Measurements from ENCODE around the gene CDCA5.

DNA sequence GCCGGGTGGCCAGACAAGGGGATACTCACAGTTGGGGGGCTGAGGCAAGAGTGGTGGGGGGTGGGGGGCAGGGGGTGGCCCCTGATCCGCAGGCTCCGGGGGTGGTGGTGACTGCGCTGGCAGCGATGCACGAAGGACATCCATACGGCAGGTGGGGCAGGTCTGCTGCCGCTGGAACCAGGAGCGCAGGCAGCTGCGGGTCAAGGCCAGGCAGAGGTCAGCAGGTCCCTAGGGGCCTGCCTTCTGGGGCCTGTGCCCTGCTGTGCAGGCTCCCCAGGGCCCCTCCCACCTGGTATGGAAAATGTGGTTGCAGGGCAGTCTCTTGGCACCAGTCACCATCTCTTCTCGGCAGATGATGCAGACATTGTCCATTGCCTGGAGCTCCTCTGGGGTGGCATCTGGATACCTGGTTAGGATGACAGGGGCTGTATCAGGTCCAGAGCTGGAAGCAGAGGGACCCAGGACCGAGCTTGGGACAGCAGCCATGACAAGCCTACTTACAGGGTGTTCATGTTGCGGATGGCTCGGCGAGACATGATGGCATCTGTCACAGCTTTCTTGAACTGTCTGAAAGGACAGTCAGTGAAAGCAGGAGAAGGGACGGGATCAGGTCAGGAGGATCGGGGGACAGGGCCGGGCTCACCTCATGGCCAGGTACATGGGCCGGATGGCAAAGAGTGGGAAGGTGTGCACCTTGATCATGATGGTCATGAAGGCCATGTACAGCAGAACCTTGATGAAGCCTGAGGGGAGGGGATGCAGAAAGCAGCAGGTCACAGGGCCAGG is 47.0 kb upstream of the CDCA5 start:
- TF ChIP-seq, protein P1, sequence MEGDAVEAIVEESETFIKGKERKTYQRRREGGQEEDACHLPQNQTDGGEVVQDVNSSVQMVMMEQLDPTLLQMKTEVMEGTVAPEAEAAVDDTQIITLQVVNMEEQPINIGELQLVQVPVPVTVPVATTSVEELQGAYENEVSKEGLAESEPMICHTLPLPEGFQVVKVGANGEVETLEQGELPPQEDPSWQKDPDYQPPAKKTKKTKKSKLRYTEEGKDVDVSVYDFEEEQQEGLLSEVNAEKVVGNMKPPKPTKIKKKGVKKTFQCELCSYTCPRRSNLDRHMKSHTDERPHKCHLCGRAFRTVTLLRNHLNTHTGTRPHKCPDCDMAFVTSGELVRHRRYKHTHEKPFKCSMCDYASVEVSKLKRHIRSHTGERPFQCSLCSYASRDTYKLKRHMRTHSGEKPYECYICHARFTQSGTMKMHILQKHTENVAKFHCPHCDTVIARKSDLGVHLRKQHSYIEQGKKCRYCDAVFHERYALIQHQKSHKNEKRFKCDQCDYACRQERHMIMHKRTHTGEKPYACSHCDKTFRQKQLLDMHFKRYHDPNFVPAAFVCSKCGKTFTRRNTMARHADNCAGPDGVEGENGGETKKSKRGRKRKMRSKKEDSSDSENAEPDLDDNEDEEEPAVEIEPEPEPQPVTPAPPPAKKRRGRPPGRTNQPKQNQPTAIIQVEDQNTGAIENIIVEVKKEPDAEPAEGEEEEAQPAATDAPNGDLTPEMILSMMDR (IDR thresholded peaks at IDR 0.05; ENCODE audit: low read depth, low read length): no peak
- TF ChIP-seq EZH2phosphoT487 (IDR thresholded peaks at IDR 0.05; ENCODE audit: low read depth): no peak

All from OCI-LY3 (cell line).